ENCODE measurements around the gene PRSS57. TPM values are rescaled to one million over a fixed set of nuclear protein-coding genes. Genes with fewer than 3 reads are reported as not detected.

Gene PRSS57
- total RNA-seq, 1 donor from 2014 or later: not detected

DNA sequence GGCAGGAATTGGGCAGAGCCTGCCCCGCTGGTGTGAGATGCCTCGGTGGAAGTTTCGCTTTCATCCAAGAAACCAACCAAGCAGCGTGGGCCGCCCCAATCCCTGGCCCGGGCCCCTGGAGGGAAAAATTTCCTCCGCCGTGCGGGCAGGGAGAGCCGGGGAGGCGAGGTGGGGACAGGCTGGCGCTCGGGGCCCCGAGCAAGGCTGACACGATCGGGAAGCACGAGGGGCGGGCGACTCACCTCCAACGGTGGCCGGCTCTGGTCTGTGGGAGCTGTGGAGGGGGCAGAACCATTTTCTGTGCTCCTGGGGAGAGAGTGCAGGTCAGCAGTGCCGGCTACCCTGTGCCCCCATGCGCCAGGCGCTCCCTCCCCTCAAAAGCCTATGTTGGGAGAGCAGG lies 43.3 kb downstream of the PRSS57 start:
- no peaks in the 10 kb centered on the region for H3K4me1 Mint-ChIP-seq (ENCODE audit: unreplicated experiment)
- DNase-seq (ENCODE audit: extremely low spot score, unreplicated experiment): no peak
- no peaks in the 10 kb centered on the region for H3K27me3 Mint-ChIP-seq (ENCODE audit: unreplicated experiment)
- H3K9me3 Mint-ChIP-seq (ENCODE audit: unreplicated experiment): no peaks in the 10 kb centered on the region
- H3K36me3 Mint-ChIP-seq (ENCODE audit: unreplicated experiment): peaks cover 5% of the 10 kb centered on the region
- H3K27ac Mint-ChIP-seq (ENCODE audit: unreplicated experiment): no peak overlapping the region
- H3K4me3 Mint-ChIP-seq (ENCODE audit: unreplicated experiment): no peak overlapping the region
- TF ChIP-seq, protein P1, sequence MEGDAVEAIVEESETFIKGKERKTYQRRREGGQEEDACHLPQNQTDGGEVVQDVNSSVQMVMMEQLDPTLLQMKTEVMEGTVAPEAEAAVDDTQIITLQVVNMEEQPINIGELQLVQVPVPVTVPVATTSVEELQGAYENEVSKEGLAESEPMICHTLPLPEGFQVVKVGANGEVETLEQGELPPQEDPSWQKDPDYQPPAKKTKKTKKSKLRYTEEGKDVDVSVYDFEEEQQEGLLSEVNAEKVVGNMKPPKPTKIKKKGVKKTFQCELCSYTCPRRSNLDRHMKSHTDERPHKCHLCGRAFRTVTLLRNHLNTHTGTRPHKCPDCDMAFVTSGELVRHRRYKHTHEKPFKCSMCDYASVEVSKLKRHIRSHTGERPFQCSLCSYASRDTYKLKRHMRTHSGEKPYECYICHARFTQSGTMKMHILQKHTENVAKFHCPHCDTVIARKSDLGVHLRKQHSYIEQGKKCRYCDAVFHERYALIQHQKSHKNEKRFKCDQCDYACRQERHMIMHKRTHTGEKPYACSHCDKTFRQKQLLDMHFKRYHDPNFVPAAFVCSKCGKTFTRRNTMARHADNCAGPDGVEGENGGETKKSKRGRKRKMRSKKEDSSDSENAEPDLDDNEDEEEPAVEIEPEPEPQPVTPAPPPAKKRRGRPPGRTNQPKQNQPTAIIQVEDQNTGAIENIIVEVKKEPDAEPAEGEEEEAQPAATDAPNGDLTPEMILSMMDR (IDR thresholded peaks at IDR 0.05): no peak

DNA sequence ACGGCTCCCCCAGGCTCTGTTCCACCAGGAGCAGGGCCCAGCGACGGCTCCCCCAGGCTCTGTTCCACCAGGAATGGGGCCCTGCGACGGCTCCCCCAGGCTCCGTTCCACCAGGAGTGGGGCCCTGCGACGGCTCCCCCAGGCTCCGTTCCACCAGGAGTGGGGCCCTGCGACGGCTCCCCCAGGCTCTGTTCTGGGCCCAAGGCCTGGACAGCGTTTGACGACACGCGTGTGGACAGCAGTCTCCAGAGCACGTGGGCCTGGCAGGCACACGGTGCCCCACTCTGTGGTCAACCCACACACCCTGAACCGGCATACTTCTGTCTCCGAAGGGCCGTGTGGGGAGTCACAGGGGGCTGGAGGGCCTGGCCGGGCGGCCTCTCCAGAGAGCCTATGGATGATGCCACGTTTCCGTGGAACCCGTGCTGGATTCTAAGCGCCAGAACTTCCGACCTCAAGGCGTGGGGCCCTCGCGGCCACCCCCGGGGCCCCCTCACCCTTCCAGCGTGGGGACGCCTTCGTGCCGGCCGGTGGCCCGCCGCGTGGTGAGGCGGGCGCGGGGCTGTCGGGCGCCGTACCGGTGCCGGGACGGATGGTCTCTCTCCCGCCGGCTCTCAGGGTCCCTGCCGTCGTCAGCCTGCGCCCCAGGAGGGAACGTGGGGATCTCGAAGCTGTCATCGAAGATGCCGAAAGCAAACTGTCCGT lies 44.0 kb downstream of the PRSS57 start:
- no peaks in the 10 kb centered on the region for H3K9me3 Mint-ChIP-seq (ENCODE audit: unreplicated experiment)
- H3K27me3 Mint-ChIP-seq (ENCODE audit: unreplicated experiment): no peaks in the 10 kb centered on the region
- no peak overlapping the region for H3K4me3 Mint-ChIP-seq (ENCODE audit: unreplicated experiment)
- H3K36me3 Mint-ChIP-seq (ENCODE audit: unreplicated experiment): peaks cover 5% of the 10 kb centered on the region
- H3K4me1 Mint-ChIP-seq (ENCODE audit: unreplicated experiment): no peaks in the 10 kb centered on the region
- H3K27ac Mint-ChIP-seq (ENCODE audit: unreplicated experiment): no peak overlapping the region
- TF ChIP-seq, protein P1 (IDR thresholded peaks at IDR 0.05): no peak
- no peak for DNase-seq (ENCODE audit: extremely low spot score, unreplicated experiment)

DNA sequence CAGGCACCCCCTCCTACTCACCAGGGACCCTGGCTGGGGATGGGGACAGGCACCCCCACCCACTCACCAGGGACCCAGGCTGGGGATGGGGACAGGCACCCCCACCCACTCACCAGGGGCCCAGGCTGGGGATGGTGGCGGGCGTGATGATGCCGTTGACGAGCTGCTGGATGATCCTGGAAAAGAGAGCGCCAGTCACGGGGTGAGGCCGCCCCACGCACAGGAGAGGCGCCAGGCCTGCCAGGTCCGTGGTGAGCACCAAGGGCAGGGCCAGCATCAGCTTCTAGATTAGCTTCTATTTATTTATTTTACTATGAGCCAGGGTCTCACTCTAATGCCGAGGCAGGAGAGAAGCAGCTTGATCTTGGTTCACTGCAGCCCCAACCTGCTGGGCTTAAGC lies 45.1 kb downstream of the PRSS57 start:
- H3K27me3 Mint-ChIP-seq (ENCODE audit: unreplicated experiment): no peaks in the 10 kb centered on the region
- no peaks in the 10 kb centered on the region for H3K4me1 Mint-ChIP-seq (ENCODE audit: unreplicated experiment)
- TF ChIP-seq, protein P1 (IDR thresholded peaks at IDR 0.05): no peak
- peaks cover 8% of the 10 kb centered on the region for H3K36me3 Mint-ChIP-seq (ENCODE audit: unreplicated experiment)
- H3K27ac Mint-ChIP-seq (ENCODE audit: unreplicated experiment): no peak overlapping the region
- no peak overlapping the region for H3K4me3 Mint-ChIP-seq (ENCODE audit: unreplicated experiment)
- no peak for DNase-seq (ENCODE audit: extremely low spot score, unreplicated experiment)
- H3K9me3 Mint-ChIP-seq (ENCODE audit: unreplicated experiment): no peaks in the 10 kb centered on the region

DNA sequence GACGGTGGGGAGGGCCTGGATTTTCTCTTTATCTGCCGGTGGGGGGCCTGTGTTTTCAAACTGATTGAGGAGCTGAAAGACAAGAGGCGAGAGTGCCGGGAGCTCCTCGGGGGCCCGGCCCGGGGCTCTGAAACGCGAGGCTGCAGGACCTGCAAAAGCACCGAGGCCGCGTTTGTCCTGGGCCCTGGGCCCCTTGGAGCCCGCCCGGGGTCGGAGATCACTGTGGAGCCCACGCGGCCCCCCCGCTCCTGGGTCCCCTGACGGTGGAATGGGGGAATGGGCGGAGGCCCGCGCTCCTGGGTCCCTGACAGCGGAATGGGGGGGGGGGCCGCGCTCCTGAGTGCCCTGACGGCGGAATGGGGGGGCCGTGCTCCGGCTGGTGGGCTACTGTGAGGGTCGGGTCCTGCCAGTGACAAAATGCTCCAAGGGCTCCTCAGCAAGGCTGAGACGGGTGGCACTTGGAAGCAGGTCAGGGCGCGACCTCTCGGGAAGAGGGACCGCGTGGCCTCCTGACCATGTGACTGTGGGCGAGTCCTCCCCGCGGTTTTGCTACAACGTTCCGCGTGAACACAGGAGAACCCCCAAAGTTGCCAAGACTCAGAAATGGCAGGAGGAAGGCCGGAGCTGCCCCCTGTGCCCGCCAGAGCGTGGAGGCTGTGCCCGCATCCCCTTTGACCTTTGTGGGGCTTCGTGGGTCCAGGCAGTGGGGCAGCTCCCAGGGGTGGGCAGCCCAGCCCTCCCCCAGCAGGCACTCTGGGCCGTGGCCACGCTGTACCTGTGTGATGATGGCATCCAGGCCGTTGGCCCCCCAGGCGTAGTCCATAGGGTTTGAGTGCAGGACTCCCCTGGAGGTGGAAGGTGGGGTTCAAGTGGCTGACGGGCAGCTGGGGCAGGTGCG lies 46.1 kb downstream of the PRSS57 start:
- H3K9me3 Mint-ChIP-seq (ENCODE audit: unreplicated experiment): no peaks in the 10 kb centered on the region
- TF ChIP-seq, protein P1 (IDR thresholded peaks at IDR 0.05): no peak
- H3K36me3 Mint-ChIP-seq (ENCODE audit: unreplicated experiment): peaks cover 10% of the 10 kb centered on the region
- no peak overlapping the region for H3K4me3 Mint-ChIP-seq (ENCODE audit: unreplicated experiment)
- H3K4me1 Mint-ChIP-seq (ENCODE audit: unreplicated experiment): peaks cover 2% of the 10 kb centered on the region
- H3K27me3 Mint-ChIP-seq (ENCODE audit: unreplicated experiment): no peaks in the 10 kb centered on the region
- DNase-seq (ENCODE audit: extremely low spot score, unreplicated experiment): no peak
- H3K27ac Mint-ChIP-seq (ENCODE audit: unreplicated experiment): no peak overlapping the region

DNA sequence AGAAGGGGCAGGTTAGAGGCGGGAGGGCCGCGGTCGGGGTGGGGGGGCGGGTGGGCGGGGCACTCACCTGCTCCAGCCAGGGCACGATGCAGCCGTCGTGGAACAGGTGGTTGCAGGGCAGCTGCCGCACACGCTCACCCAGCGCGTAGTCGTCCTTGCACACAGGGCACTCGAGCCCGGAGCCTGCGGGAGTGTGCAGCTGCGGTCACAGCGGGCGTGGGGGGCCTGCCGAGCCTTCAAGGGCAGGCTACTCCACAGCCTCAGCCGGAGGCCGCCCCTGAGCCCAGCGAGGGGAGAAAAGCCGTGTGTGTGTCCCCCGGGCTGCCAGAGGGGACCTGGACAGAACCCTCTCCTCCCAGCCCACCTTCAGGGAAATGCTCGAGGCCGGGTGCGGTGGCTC lies 46.9 kb downstream of the PRSS57 start:
- H3K4me3 Mint-ChIP-seq (ENCODE audit: unreplicated experiment): no peak overlapping the region
- no peaks in the 10 kb centered on the region for H3K27me3 Mint-ChIP-seq (ENCODE audit: unreplicated experiment)
- H3K36me3 Mint-ChIP-seq (ENCODE audit: unreplicated experiment): peaks cover 10% of the 10 kb centered on the region
- H3K9me3 Mint-ChIP-seq (ENCODE audit: unreplicated experiment): no peaks in the 10 kb centered on the region
- TF ChIP-seq, protein P1 (IDR thresholded peaks at IDR 0.05): no peak
- no peak for DNase-seq (ENCODE audit: extremely low spot score, unreplicated experiment)
- H3K4me1 Mint-ChIP-seq (ENCODE audit: unreplicated experiment): peaks cover 2% of the 10 kb centered on the region
- no peak overlapping the region for H3K27ac Mint-ChIP-seq (ENCODE audit: unreplicated experiment)
